Erythroblast (primary cell): ENCODE measurements around the gene CXCR4.
"Not testable (repeated sequence)": the region's sequence is repeated elsewhere in the genome, so short reads cannot be mapped to it uniquely, and the experiment has no call there.

Source experiments
- DNase-seq, 2 experiments: peaks; one replicate each; lab custom pipeline; 2025; lab: John Stamatoyannopoulos, UW
- GATA1 ChIP-seq: IDR thresholded peaks from 2 replicates; pipeline ENCODE4 v1.6.1; 2011; ENCODE audit warnings: low read depth, mild to moderate bottlenecking, control low read depth, low read length, moderate library complexity
- POLR2A ChIP-seq: IDR thresholded peaks from 2 replicates; pipeline ENCODE4 v1.6.1; 2011; ENCODE audit warnings: mild to moderate bottlenecking, low read length

Gene CXCR4

DNA sequence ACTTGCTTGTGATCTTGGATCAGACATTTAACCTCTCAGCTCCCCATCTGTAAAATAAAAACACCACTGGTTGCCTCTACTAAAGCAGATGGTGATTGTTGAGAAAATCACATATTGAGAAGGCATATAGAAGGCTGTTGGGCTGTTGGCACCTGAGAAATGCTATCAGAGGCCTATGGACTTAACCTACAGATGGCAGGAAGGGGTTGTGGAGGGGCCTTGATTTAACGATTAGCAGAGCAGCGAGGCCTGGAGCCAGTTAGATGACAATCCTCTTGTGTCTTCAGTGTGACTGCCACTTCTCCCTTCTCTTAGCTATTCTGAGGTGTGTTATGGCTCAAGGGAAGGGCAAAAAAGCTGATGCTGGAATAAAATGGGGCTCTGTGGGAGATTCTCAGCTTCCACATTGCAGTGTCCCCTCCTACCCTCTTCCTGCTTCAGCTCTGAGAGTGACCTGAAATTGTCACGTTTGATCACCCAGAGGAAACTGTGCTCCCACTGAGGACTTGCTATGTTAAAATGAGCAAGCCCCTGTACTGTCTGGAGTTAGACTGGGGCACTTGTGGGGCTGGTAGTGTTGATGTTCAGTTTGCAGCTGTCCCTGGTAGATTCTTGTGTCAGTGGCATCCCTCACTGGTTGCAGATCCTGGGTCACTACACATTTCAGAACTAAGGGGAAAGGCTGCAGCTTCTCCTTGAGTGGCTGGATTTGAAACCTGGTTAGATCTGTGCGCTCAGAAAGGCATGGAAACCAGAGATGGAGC is 31.5 kb downstream of the CXCR4 start:
- no peak for TF ChIP-seq POLR2A
- DNase-seq = no peak

- no peak for DNase-seq
- TF ChIP-seq POLR2A (no peak), GATA1 (no peak)
Measured at GRCh38 chr2:136085453-136086209, 32.3 kb downstream of the CXCR4 start.

DNA sequence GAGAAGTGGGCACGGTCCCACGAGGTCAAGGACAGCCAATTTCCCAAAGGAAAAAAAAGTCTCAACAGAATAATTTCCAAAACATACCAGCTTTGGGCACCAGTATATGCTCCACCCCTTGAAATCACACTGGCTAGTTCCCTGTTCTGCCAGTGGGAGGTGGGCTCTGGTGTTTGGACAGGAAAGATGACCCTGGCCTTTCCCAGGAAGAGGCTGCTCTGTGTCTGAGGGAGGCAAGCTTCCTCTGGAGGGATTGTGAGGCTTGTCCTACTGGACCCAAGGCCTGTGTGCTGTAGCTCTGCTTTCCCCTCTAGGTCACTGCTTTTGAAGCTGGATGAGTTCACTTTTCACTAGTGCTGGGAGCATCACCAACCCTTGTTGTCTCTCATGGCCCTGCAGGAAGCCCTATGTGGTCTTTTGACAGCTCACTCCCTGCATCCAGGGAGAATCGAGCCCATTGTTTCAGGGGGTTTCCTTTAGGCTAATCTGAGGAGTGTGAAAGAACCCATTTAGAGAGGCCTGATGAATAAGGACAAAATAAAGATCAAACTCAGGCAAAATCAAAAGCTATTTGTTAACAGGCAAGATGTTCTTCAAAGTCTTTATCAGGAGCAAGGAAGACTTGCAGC is 36.3 kb downstream of the CXCR4 start:
- DNase-seq = no peak
- TF ChIP-seq GATA1 (no peak), POLR2A (no peak)

DNA sequence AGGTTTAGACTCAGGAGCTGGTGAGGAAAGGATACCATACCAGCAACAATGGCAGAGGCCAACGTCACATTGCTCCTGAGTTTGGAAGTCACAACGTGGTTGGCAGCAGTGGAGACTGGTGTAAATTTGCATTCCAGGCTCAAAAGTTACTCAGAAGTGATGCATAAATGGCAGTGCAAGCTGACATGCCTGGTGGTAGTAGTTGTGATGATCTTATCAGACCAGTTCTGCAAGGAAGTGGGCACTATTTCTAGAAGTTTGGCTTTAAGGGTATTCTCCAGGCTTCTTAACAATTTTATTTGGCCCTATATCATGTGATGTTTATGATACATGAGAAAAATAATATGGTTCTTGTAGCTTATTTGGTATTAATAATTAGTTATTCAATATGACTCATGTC is 37.8 kb downstream of the CXCR4 start:
- TF ChIP-seq GATA1 = no peak
- TF ChIP-seq POLR2A = no peak
- no peak for DNase-seq

DNA sequence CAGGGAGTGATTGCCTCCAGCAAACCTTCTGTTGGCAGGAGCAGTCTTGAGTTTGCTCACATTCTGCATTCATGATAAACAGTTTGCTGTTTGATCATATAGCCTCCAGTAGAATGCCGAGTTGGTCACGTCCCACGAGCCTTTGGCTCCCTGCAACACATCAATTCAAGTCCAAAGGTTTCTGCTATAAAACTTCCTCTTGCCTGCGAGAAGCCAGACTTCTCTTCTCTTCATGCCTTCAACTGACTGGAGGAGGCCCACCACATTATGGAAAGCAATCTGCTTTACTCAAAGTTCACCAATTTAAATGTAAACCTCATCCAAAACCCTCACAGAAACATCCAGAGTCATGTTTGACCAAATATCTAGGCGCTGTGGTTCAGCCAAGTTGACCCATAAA is 40.8 kb downstream of the CXCR4 start:
- no peak for DNase-seq
- TF ChIP-seq POLR2A (no peak), GATA1 (no peak)

GRCh38 chr2:136075476-136075875 is 42.5 kb downstream of the CXCR4 start:
- DNase-seq = no peak
- TF ChIP-seq GATA1 (no peak), POLR2A (no peak)

DNA sequence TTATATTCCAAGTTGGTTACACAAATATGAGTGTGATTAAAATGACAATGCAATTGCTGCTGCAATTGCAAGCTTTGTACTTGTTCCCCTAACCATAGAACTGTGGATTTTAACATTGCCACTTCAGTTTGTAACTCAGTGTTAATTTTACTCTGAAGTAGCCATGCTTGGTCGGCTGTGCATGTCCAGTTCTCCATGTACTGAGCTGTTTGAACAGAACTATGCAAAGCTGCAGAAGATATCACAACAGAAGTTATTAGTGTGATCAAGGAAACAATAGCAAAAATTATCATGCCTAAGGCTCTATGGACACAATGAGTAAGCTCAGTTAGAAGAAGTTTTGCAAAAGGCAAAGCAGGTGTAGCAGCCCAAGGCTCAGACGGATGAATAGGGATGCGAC is 45.3 kb downstream of the CXCR4 start:
- TF ChIP-seq POLR2A (no peak), GATA1 (no peak)

DNA sequence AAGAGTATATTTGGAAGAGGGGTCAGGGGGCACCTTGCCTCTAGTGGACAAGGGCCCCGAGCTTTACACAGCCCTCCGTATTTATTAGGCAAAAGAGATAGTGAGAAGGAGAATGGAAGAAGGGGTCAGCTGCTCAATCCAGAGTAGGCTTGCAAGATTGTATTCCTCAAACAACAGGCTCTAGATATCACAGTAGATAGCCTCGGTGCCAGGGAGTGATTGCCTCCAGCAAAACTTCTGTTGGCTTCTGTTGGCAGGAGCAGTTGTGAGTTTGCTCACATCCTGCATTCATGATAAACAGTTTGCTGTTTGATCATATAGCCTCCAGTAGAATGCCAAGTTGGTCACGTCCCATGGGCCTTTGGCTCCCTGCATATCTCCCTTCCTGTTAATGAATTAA is 46.1 kb downstream of the CXCR4 start:
- DNase-seq = not testable (repeated sequence)

More for the DNA sequence above, 45.3 kb downstream of the CXCR4 start:
- DNase-seq = no peak

GRCh38 chr2:136070913-136071312 is 47.0 kb downstream of the CXCR4 start:
- no peak for DNase-seq
- TF ChIP-seq GATA1 (no peak), POLR2A (no peak)

- no peak for DNase-seq
- TF ChIP-seq POLR2A (no peak), GATA1 (no peak)
Measured at GRCh38 chr2:136069773-136070172, 48.2 kb downstream of the CXCR4 start.

GRCh38 chr2:136068581-136069227 is 49.2 kb downstream of the CXCR4 start:
- TF ChIP-seq GATA1 = no peak
- no peak for TF ChIP-seq POLR2A
- no peak for DNase-seq

DNA sequence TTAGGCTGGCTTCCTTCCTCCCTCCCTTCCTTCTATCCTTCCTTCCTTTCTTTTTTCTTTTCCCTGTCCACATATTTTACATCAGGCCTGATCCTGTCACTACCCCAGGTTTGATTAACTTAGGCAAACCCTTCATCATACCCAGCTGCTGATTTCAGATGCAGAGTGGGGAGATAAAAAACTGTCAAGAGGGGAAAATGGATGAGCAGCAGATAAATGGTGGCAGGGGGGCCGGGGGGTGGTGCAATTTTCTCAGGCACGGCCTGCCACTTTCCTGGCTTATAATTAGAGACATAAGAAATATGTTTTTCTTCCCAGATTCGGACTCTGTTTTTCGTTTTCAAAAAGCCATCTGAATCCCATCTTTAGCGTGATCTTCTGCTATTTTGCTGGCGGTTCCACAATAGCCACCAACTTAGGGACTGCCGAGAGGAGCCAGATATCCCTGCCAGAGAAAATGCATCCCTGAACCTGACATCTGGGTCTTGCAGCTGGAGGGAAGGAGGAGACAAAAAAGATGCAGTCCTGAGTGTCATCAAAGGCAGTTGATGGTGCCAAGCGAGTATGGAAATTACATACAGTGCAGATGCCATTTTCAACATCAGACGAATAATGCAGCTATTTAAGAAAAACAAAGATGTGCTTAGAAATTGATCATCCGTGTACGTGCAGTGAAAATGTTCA is 49.9 kb downstream of the CXCR4 start:
- TF ChIP-seq GATA1 (no peak), POLR2A (no peak)
- no peak for DNase-seq

GRCh38 chr2:136067459-136067858 is 50.5 kb downstream of the CXCR4 start:
- TF ChIP-seq POLR2A (no peak), GATA1 (no peak)
- DNase-seq = no peak

GRCh38 chr2:136065907-136066306 is 52.0 kb downstream of the CXCR4 start:
- TF ChIP-seq GATA1 (no peak), POLR2A (no peak)
- no peak for DNase-seq
